Skin of body (tissue), 2 donors: ENCODE data around the gene DRC7. TPM values are rescaled to one million over a fixed set of nuclear protein-coding genes. Genes with fewer than 3 reads are reported as not detected.

Experiments used
- DNase-seq: peaks from one replicate; lab custom pipeline; 2025; lab: John Stamatoyannopoulos, UW
- total RNA-seq: library from RNA; depleted of rRNA; stranded (reverse); fragments of >200 nt; gene quantifications from one replicate; pipeline ENCODE4 v1.2.3, GENCODE V29; 2014

DRC7 gene
- total RNA-seq, 1 donor from 2014 or later, result not detected

GRCh38 chr16:57750796-57751538 is 56.4 kb downstream of the DRC7 start:
- DNase-seq, result no peak

- DNase-seq, result no peak
These were observed 57.1 kb downstream of the DRC7 start for GRCh38 chr16:57751539-57752202.

GRCh38 chr16:57752203-57752580 is 57.6 kb downstream of the DRC7 start:
- no peak for DNase-seq

- DNase-seq, result no peak
These were observed 58.2 kb downstream of the DRC7 start for GRCh38 chr16:57752581-57753447.

GRCh38 chr16:57753448-57754353 is 59.1 kb downstream of the DRC7 start:
- no peak for DNase-seq

GRCh38 chr16:57754354-57755060 is 59.9 kb downstream of the DRC7 start:
- no peak for DNase-seq

- no peak for DNase-seq
These were observed 60.6 kb downstream of the DRC7 start for GRCh38 chr16:57755061-57755684.

- DNase-seq, result no peak
These were observed 61.3 kb downstream of the DRC7 start for GRCh38 chr16:57755726-57756423.

GRCh38 chr16:57756424-57757325 is 62.1 kb downstream of the DRC7 start:
- no peak for DNase-seq

GRCh38 chr16:57757326-57757786 is 62.8 kb downstream of the DRC7 start:
- no peak for DNase-seq

- no peak for DNase-seq
These were observed 63.3 kb downstream of the DRC7 start for GRCh38 chr16:57757883-57758282.

- DNase-seq, result no peak
These were observed 63.9 kb downstream of the DRC7 start for GRCh38 chr16:57758331-57759117.

- DNase-seq, result no peak
These were observed 64.5 kb downstream of the DRC7 start for GRCh38 chr16:57759131-57759530.

GRCh38 chr16:57759541-57760356 is 65.1 kb downstream of the DRC7 start:
- DNase-seq, result no peak

- DNase-seq, result no peak
These were observed 66.0 kb downstream of the DRC7 start for GRCh38 chr16:57760357-57761160.

- no peak for DNase-seq
These were observed 66.7 kb downstream of the DRC7 start for GRCh38 chr16:57761301-57761700.
